OCI-LY1 (cell line): Measurements from ENCODE around the gene BAD.

Experiments used
- EZH2 ChIP-seq: fragments of 200-600 bp; sonication (generic), shearing (Covaris generic); IDR thresholded peaks from 2 replicates; pipeline ENCODE4 v1.8.0; 2017; ENCODE audit warnings: borderline replicate concordance, mixed run types, mild to moderate bottlenecking, antibody characterized with exemption, low read length, moderate library complexity, mixed read lengths
- TF ChIP-seq, protein P1 (sequence below): fragments of 200-600 bp; sonication (generic), shearing (Covaris generic); IDR thresholded peaks from 2 replicates; pipeline ENCODE4 v1.5.1; 2017; ENCODE audit warnings: mild to moderate bottlenecking, antibody characterized with exemption, low read length, moderate library complexity, mixed read lengths

DNA sequence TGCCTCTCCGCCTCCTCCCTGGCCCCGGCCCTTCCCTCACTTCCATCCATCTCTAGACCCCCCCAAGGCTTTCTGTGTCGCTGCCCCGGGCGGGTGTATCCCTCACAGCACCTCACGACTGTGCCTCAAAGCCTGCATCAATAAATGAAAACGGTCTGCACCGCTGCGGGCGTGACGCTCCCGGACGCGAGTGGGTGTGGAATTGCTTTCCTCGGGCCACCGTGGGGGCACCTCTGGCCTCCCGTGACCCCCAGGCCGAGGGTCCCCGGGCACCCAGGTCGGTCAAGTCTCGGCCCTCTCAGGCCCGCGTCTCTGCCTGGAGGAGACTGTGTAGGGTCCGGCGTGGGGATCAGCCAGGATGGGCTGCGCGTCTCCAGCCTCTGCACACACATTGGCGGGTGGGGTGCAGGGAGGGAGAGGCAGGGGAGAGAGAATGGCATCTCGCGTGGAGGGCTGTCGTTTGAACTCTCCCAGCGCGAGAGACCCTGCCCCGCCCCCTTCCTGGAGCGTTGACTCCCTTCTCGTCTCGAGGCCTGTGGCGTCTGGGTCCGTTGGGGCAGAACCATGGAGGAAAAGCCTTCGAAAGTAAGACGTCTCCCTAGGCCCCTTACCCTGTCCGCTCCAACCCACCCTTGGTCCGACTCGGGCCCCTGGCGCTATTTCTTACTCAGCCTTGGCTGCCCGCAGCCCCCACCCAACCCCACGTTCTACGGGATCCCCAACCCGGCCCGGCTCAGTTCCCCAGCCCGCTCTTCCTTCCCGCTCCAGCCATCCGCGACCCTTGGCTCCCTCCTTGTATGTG is 15.6 kb upstream of the BAD start, which contains the start of gene CATSPERZ:
- TF ChIP-seq, protein P1, sequence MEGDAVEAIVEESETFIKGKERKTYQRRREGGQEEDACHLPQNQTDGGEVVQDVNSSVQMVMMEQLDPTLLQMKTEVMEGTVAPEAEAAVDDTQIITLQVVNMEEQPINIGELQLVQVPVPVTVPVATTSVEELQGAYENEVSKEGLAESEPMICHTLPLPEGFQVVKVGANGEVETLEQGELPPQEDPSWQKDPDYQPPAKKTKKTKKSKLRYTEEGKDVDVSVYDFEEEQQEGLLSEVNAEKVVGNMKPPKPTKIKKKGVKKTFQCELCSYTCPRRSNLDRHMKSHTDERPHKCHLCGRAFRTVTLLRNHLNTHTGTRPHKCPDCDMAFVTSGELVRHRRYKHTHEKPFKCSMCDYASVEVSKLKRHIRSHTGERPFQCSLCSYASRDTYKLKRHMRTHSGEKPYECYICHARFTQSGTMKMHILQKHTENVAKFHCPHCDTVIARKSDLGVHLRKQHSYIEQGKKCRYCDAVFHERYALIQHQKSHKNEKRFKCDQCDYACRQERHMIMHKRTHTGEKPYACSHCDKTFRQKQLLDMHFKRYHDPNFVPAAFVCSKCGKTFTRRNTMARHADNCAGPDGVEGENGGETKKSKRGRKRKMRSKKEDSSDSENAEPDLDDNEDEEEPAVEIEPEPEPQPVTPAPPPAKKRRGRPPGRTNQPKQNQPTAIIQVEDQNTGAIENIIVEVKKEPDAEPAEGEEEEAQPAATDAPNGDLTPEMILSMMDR: no peak
- TF ChIP-seq EZH2: no peak
